Stimulated activated naive CD8-positive, alpha-beta T cell treated with anti-CD3 and anti-CD28 coated beads, Interleukin-15, amount 100 ng/mL, for 72 hours (primary cell): ENCODE measurements around the gene FNDC11.

ENCODE experiments used
- ATAC-seq: fragments of 150-1000 bp; cut with Tn5 transposase; 2 replicates; pipeline ENCODE4 v1.10.0; 2021; ENCODE audit warnings: mild to moderate bottlenecking, moderate library complexity
- DNase-seq, 2 donors: peaks; one replicate each; pipeline ENCODE4 v3.0.0; 2021 to 2022
- H3K27ac Mint-ChIP-seq, 2 donors: one replicate each; pipeline ENCODE4 v1.8.0; 2022; ENCODE audit warnings: mild to moderate bottlenecking in 2 of 2, mixed read lengths in 2 of 2, moderate library complexity in 2 of 2
- H3K27me3 Mint-ChIP-seq: one replicate; pipeline ENCODE4 v1.8.0; 2022; ENCODE audit warnings: mixed read lengths
- H3K4me1 Mint-ChIP-seq: one replicate; pipeline ENCODE4 v1.8.0; 2022; ENCODE audit warnings: mild to moderate bottlenecking, mixed read lengths
- H3K4me3 Mint-ChIP-seq, 2 donors: one replicate each; pipeline ENCODE4 v1.8.0; 2022; ENCODE audit warnings: mild to moderate bottlenecking in 2 of 2, mixed read lengths in 2 of 2, moderate library complexity in 1 of 2
- H3K9me3 Mint-ChIP-seq, 2 donors: one replicate each; pipeline ENCODE4 v1.8.0; 2022; ENCODE audit warnings: mixed read lengths in 2 of 2

Gene FNDC11

DNA sequence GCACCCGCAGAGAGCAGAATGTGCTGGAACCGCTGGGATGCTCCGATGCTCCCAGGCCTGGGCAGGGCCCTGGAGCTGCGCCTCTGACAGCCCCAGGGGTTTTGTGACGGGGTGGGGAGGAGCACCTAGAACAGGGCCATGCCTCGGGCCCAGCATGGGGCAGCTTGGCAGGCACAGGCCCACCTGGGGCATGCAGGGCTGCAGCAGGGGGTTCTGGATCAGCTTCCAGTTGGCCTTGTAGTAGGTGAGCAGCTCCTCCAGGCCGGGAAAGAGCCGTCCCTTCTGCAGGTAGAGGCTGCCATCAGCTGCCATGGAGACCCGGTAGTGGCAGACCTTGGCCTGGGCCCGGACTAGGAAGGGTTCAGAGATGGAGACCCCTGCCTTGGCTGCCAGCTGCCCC, 10.8 kb upstream of the FNDC11 start:
- Mint-ChIP-seq H3K27me3 (peaks cover 8% of the 10 kb centered on the region), H3K4me1 (peaks cover 24% of the 10 kb centered on the region), H3K4me3 (no peak overlapping the region), H3K9me3 (no peaks in the 10 kb centered on the region), H3K27ac (no peak overlapping the region)
- DNase-seq = no peak
- ATAC-seq = no peak

GRCh38 chr20:63543733-63544132, 10.2 kb upstream of the FNDC11 start:
- ATAC-seq (no peak), DNase-seq (no peak)
- H3K9me3 Mint-ChIP-seq = no peaks in the 10 kb centered on the region
- H3K27me3 Mint-ChIP-seq = peaks cover 13% of the 10 kb centered on the region
- H3K4me3 Mint-ChIP-seq = no peak overlapping the region
- no peak overlapping the region for H3K27ac Mint-ChIP-seq
- H3K4me1 Mint-ChIP-seq = peaks cover 18% of the 10 kb centered on the region

- Mint-ChIP-seq H3K9me3 (no peaks in the 10 kb centered on the region), H3K27ac (no peak overlapping the region), H3K4me3 (no peak overlapping the region), H3K27me3 (peaks cover 19% of the 10 kb centered on the region), H3K4me1 (peaks cover 15% of the 10 kb centered on the region)
- DNase-seq = no peak
- ATAC-seq = no peak
Measured at GRCh38 chr20:63544241-63544957, 9.6 kb upstream of the FNDC11 start.

GRCh38 chr20:63544958-63545516, 8.9 kb upstream of the FNDC11 start:
- H3K9me3 Mint-ChIP-seq = no peaks in the 10 kb centered on the region
- ATAC-seq (no peak), DNase-seq (no peak)
- peaks cover 26% of the 10 kb centered on the region for H3K27me3 Mint-ChIP-seq
- H3K4me1 Mint-ChIP-seq = peaks cover 21% of the 10 kb centered on the region
- H3K4me3 Mint-ChIP-seq = no peak overlapping the region
- no peak overlapping the region for H3K27ac Mint-ChIP-seq

GRCh38 chr20:63545814-63546213, 8.1 kb upstream of the FNDC11 start:
- no peak for ATAC-seq
- peaks cover 34% of the 10 kb centered on the region for H3K27me3 Mint-ChIP-seq
- peaks cover 24% of the 10 kb centered on the region for H3K4me1 Mint-ChIP-seq

DNA sequence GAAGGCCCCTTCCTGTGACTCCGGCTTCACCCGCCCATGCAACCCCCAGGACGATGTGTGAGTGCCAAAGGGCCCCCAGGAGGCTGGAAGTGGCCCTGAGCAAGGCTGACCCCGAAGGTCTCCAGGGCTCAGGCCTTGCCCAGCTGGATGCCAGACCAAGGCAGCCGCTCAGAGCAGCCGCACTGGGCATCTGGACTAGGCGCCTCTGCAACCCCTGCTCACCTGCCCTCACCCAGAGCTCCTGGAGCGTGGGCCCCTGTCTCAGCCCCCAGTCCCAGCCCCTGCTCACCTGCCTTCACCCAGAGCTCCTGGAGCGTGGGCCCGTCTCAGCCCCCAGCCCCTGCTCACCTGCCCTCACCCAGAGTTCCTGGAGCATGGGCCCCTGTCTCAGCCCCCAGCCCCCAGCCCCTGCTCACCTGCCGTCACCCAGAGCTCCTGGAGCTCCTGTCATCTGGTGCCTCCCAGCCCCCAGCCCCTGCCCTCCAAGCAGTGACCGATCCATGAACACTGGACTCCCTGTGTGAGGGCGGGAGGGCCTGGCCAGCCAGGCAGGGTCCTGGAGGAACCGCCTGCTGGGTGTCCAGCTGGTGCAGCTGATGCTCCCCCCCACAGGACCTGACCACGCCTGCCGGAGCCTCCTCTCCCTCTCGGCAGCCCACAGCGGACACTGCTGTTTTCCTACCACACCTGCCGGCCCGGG, 7.6 kb upstream of the FNDC11 start:
- no peaks in the 10 kb centered on the region for H3K9me3 Mint-ChIP-seq
- H3K4me3 Mint-ChIP-seq = no peak overlapping the region
- DNase-seq = no peak
- no peak for ATAC-seq
- peaks cover 38% of the 10 kb centered on the region for H3K27me3 Mint-ChIP-seq
- H3K27ac Mint-ChIP-seq = no peak overlapping the region
- H3K4me1 Mint-ChIP-seq = peaks cover 24% of the 10 kb centered on the region

More at GRCh38 chr20:63545814-63546213, 8.1 kb upstream of the FNDC11 start:
- no peak for DNase-seq
- H3K27ac Mint-ChIP-seq = no peak overlapping the region
- H3K9me3 Mint-ChIP-seq = no peaks in the 10 kb centered on the region
- no peak overlapping the region for H3K4me3 Mint-ChIP-seq

DNA sequence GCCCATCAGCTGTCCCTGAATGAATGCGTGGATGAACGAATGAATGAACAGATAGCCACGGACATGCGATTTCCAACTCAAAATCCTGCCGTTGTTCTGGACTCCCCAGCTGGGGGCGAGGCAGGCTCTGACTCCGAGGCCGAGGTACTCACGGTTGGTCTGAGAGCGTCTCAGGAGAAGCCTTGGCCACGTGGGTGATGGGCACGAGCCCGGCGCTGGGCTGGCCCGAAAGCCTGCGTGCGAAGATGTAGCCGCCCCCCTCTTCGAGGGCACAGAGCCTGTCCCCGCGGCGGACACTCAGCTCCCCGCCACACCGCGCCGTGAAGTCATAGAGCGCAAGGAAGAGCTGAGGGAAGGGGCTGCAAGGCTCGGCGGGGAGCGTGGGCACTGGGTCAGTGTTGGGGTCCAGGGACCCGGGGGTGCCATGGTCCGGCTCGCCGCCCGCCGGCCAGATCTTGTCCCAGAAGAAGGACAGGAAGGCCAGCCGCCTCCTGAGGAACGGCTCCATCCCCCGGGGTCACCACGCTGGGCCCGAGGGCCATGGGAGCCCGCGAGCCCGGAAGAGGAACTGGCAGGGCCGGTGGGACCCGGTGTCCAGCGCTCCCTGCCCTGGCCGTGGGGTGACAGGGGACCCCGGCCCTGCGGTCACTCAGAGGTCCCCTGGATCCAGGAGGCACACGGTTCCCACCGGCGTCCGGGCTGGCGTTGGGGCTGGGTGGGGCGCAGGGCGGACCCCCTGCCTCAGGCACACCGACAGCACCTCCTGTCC, 6.8 kb upstream of the FNDC11 start:
- Mint-ChIP-seq H3K4me1 (peaks cover 28% of the 10 kb centered on the region), H3K9me3 (no peaks in the 10 kb centered on the region), H3K4me3 (no peak overlapping the region), H3K27me3 (peaks cover 38% of the 10 kb centered on the region), H3K27ac (no peak overlapping the region)
- no peak for DNase-seq
- peak; percentile 6 for ATAC-seq

- Mint-ChIP-seq H3K9me3 (no peaks in the 10 kb centered on the region), H3K27me3 (peaks cover 38% of the 10 kb centered on the region), H3K4me1 (peaks cover 36% of the 10 kb centered on the region), H3K27ac (no peak within 1 kb of the TSS), H3K4me3 (no peak within 1 kb of the TSS)
- ATAC-seq (no peak), DNase-seq (no peak)
Measured at GRCh38 chr20:63547725-63548480, 6.1 kb upstream of the FNDC11 start, which contains the start of gene SRMS. TSS of gene SRMS (minus strand) at chr20:63547749. CDS start at chr20:63547463, 286 bp downstream.

DNA sequence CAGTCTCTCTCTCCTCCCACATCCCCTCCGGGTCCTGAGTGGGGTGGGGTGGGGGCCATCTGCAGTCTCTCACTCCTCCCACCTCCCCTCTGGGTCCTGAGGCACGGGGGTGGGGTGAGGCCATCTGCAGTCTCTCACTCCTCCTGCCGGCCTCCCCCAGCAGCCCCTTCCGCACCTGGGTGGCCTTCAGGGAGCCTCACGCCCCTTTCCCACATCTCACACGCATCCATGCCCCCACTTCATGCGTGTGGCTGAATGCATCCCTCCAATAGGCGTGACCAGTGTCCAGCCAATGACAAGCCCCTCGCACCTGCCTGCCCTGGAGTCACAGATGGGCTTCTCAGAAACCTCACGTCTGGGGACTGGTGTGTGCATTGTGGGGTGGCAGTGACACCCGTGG, 5.4 kb upstream of the FNDC11 start:
- Mint-ChIP-seq H3K4me3 (no peak overlapping the region), H3K4me1 (peaks cover 39% of the 10 kb centered on the region), H3K27ac (no peak overlapping the region), H3K27me3 (peaks cover 38% of the 10 kb centered on the region), H3K9me3 (no peaks in the 10 kb centered on the region)
- no peak for DNase-seq
- no peak for ATAC-seq

DNA sequence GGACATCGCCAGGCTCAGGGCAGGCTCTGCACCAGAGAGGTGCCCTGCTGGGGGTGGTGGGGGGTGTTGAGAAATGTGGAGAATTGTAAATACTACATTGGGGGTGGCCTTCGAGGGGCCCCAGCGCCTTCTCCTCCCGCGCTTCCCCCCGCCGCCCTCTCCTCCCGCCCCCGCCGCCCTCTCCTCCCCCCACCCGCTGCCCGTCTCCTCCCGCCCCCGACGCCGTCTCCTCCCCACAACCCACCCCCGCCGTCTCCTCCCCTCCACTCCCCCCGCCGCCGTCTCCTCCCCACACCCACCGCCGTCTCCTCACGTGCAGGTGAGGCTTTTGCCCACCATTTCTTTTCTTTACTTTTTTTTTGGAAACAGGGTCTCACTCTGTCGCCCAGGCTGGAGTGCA, 4.9 kb upstream of the FNDC11 start:
- Mint-ChIP-seq H3K27me3 (peaks cover 38% of the 10 kb centered on the region), H3K4me1 (peaks cover 44% of the 10 kb centered on the region)

GRCh38 chr20:63549679-63550282, 4.2 kb upstream of the FNDC11 start:
- no peak for DNase-seq
- Mint-ChIP-seq H3K4me3 (no peak overlapping the region), H3K27ac (no peak overlapping the region), H3K9me3 (no peaks in the 10 kb centered on the region), H3K4me1 (peaks cover 52% of the 10 kb centered on the region), H3K27me3 (peaks cover 38% of the 10 kb centered on the region)
- ATAC-seq = no peak

More for the DNA sequence above, 4.9 kb upstream of the FNDC11 start:
- Mint-ChIP-seq H3K4me3 (no peak overlapping the region), H3K9me3 (no peaks in the 10 kb centered on the region), H3K27ac (no peak overlapping the region)
- DNase-seq (no peak), ATAC-seq (no peak)

DNA sequence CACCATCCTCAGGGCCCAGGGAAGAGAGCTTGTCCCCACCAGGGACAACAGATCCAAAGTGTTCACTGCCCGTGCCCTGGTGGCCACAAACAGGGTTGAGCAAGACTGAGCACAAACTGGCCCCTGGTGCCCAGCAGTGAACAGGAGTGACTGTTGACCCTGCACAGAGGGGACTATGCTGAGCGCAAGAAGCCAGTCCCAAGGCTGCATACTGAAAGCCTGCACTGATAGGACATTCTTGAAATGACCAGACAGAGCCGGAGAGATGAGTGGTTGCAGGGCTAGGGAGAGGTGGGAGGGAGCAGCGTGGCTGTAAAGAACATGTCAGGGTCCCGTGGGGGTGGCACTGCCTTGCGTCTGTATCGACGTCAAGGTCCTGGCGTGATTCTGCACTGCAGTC, 2.9 kb upstream of the FNDC11 start:
- ATAC-seq (no peak), DNase-seq (no peak)
- Mint-ChIP-seq H3K4me3 (no peak overlapping the region), H3K27ac (no peak overlapping the region), H3K27me3 (peaks cover 38% of the 10 kb centered on the region), H3K9me3 (no peaks in the 10 kb centered on the region), H3K4me1 (peaks cover 47% of the 10 kb centered on the region)

DNA sequence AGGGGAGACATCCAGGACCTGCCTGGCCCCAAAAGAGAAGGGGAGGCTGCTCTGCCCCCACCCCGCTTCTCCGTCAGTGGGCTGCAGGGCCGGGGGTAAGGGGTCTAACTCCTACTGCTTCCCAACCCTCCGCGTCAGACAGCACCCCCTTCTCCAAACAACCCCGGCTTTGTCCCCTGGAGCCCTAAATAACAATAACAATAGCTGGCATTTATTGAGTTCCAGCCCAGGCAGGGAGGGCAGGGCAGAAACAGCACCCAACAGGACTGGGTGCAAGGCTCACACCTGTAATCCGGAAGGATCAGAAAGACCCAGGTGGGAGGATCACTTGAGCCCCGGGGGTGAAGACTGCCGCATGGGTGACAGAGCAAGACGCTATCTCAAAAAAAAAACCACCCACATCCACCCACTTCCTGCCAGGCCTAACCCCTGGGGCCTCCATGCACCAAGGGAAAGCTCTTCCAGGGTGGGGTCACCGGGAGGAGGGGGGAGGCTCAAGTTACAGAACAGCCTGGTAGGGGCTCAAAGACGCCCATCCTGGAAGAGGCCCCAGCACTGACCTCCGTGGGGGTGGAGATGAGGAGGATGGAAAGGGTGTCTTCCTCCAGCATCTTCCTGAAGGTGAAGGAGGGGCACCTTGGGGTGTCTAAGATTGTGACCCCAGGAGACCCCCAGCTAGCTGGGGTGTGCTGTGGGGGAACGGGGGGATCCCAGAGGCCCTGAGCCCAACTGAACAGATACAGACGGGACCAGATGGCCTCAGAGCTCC, 1.3 kb upstream of the FNDC11 start:
- DNase-seq (peak in 1 of 2 donors; percentile 68), ATAC-seq (peak; percentile 68)
- no peaks in the 10 kb centered on the region for H3K9me3 Mint-ChIP-seq
- peak overlapping the region; percentile 60 to 85 for H3K4me3 Mint-ChIP-seq
- H3K27ac Mint-ChIP-seq = peak overlapping the region in 1 of 2 donors; percentile 80
- H3K4me1 Mint-ChIP-seq = peaks cover 41% of the 10 kb centered on the region
- peaks cover 31% of the 10 kb centered on the region for H3K27me3 Mint-ChIP-seq
